ENCODE data around the gene ACP4. TPM values are rescaled to one million over a fixed set of nuclear protein-coding genes. Genes with fewer than 3 reads are reported as not detected.

The ACP4 gene
- total RNA-seq, 3 donors from 2014 or later (not counting 1 experiment from before 2014, with no cell fraction given), result not detected

GRCh38 chr19:50784710-50785109, 5.5 kb upstream of the ACP4 start:
- Histone ChIP-seq H3K4me1 (ENCODE audit: control insufficient read depth, insufficient read depth, low read length) (peaks cover 7% of the 10 kb centered on the region), H3K4me3 (ENCODE audit: low read length) (no peak overlapping the region), H3K9me3 (ENCODE audit: control insufficient read depth, insufficient read depth, low read length) (no peaks in the 10 kb centered on the region), H3K36me3 (ENCODE audit: control insufficient read depth, insufficient read depth, low read length) (no peaks in the 10 kb centered on the region), H3K27me3 (ENCODE audit: control insufficient read depth, insufficient read depth, low read length) (peaks cover 9% of the 10 kb centered on the region), H3K27ac (ENCODE audit: low read length) (no peak overlapping the region)
- WGBS (ENCODE audit: insufficient coverage), result 92% methylated on average over 3 of the region's 3 CpGs
- no peak for ATAC-seq
- intact Hi-C loops (cut with micrococcal nuclease), result no loop called here
- Mint-ChIP-seq H3K36me3 (no peaks in the 10 kb centered on the region), H3K27me3 (ENCODE audit: low read depth in 2 of 2) (peaks cover 3 to 15% of the 10 kb centered on the region in 2 donors), H3K4me1 (peaks cover 7 to 8% of the 10 kb centered on the region in 2 donors), H3K9me3 (no peaks in the 10 kb centered on the region), H3K4me3 (no peak overlapping the region), H3K27ac (no peak overlapping the region)
- no peak for DNase-seq
- no peak for TF ChIP-seq CTCF (IDR thresholded peaks at IDR 0.05)

GRCh38 chr19:50785329-50785728, 4.9 kb upstream of the ACP4 start:
- intact Hi-C loops (cut with micrococcal nuclease), result no loop called here
- H3K36me3 ChIP-seq (ENCODE audit: control insufficient read depth, insufficient read depth, low read length), result no peaks in the 10 kb centered on the region
- 91% methylated on average over 12 of the region's 12 CpGs for WGBS (ENCODE audit: insufficient coverage)

GRCh38 chr19:50790922-50791467, 780 bp downstream of the ACP4 start:
- Mint-ChIP-seq H3K27me3 (ENCODE audit: low read depth in 2 of 2) (peaks cover 0 to 3% of the 10 kb centered on the region in 2 donors), H3K4me3 (no peak overlapping the region), H3K9me3 (no peaks in the 10 kb centered on the region), H3K36me3 (no peaks in the 10 kb centered on the region), H3K4me1 (peaks cover 0 to 4% of the 10 kb centered on the region in 2 donors), H3K27ac (no peak overlapping the region)
- no peak for TF ChIP-seq CTCF (IDR thresholded peaks at IDR 0.05)
- intact Hi-C loops (cut with micrococcal nuclease), result no loop called here
- DNase-seq (no peak), ATAC-seq (no peak)
- 96% methylated on average over 6 of the region's 6 CpGs for WGBS (ENCODE audit: insufficient coverage)
- H3K4me3 ChIP-seq (ENCODE audit: low read length), result no peak overlapping the region
- H3K4me1 ChIP-seq (ENCODE audit: control insufficient read depth, insufficient read depth, low read length), result no peaks in the 10 kb centered on the region
- H3K27me3 ChIP-seq (ENCODE audit: control insufficient read depth, insufficient read depth, low read length), result no peaks in the 10 kb centered on the region
- H3K9me3 ChIP-seq (ENCODE audit: control insufficient read depth, insufficient read depth, low read length), result no peaks in the 10 kb centered on the region
- no peak overlapping the region for H3K27ac ChIP-seq (ENCODE audit: low read length)
- no peaks in the 10 kb centered on the region for H3K36me3 ChIP-seq (ENCODE audit: control insufficient read depth, insufficient read depth, low read length)

More at GRCh38 chr19:50785329-50785728, 4.9 kb upstream of the ACP4 start:
- no peak for TF ChIP-seq CTCF (IDR thresholded peaks at IDR 0.05)
- Histone ChIP-seq H3K27ac (ENCODE audit: low read length) (no peak overlapping the region), H3K4me3 (ENCODE audit: low read length) (no peak overlapping the region), H3K9me3 (ENCODE audit: control insufficient read depth, insufficient read depth, low read length) (no peaks in the 10 kb centered on the region), H3K4me1 (ENCODE audit: control insufficient read depth, insufficient read depth, low read length) (peaks cover 7% of the 10 kb centered on the region), H3K27me3 (ENCODE audit: control insufficient read depth, insufficient read depth, low read length) (peaks cover 4% of the 10 kb centered on the region)
- H3K27ac Mint-ChIP-seq, result no peak overlapping the region
- no peak overlapping the region for H3K4me3 Mint-ChIP-seq
- peaks cover 0 to 11% of the 10 kb centered on the region in 2 donors for H3K27me3 Mint-ChIP-seq (ENCODE audit: low read depth in 2 of 2)
- peaks cover 7 to 8% of the 10 kb centered on the region in 2 donors for H3K4me1 Mint-ChIP-seq
- DNase-seq (no peak), ATAC-seq (no peak)
- no peaks in the 10 kb centered on the region for H3K36me3 Mint-ChIP-seq
- H3K9me3 Mint-ChIP-seq, result no peaks in the 10 kb centered on the region

Data from natural killer cell (primary cell).